Measurements from ENCODE around the gene WDR64.

DNA sequence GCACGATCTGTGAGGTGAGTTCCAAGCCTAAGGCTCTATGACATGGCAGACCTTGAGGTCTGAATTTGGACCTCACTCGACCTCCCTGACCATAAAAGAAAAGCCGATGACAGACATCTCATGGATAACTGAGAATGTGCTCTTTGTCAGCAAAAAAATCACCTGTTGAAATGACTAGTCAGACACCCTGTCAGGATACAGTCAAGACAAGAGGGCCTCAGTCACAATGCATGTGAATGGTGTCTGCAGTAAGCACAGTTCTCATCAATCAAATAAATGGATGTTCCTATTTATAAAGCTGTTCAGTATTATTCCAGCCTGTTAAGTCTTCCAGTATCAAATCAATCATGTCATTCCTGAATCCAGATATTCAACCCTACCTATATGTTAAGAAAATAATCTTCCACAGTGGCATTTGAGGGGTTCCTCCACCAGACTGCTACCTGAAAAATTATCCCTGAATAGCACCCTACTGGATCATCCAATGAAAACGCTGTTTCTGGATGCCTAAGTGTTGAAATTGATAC lies 167.3 kb downstream of the WDR64 start:
- TF ChIP-seq, protein P1, sequence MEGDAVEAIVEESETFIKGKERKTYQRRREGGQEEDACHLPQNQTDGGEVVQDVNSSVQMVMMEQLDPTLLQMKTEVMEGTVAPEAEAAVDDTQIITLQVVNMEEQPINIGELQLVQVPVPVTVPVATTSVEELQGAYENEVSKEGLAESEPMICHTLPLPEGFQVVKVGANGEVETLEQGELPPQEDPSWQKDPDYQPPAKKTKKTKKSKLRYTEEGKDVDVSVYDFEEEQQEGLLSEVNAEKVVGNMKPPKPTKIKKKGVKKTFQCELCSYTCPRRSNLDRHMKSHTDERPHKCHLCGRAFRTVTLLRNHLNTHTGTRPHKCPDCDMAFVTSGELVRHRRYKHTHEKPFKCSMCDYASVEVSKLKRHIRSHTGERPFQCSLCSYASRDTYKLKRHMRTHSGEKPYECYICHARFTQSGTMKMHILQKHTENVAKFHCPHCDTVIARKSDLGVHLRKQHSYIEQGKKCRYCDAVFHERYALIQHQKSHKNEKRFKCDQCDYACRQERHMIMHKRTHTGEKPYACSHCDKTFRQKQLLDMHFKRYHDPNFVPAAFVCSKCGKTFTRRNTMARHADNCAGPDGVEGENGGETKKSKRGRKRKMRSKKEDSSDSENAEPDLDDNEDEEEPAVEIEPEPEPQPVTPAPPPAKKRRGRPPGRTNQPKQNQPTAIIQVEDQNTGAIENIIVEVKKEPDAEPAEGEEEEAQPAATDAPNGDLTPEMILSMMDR (conservative IDR thresholded peaks at IDR 0.05; ENCODE audit: low read depth, low read length) = no peak
- no peak for TF ChIP-seq EZH2phosphoT487 (IDR thresholded peaks at IDR 0.05; ENCODE audit: borderline replicate concordance, low read length)
